Measurements from ENCODE around the gene PGLYRP3. TPM values are rescaled to one million over a fixed set of nuclear protein-coding genes. Genes with fewer than 3 reads are reported as not detected.

The PGLYRP3 gene
- total and polyA plus RNA-seq, 9 of the 15 experiments (the other 6 are each of a cell fraction or from before 2014, with no cell fraction given) = not detected

GRCh38 chr1:153361480-153362109 is 48.8 kb upstream of the PGLYRP3 start:
- in situ Hi-C loops (cut with MboI) = no loop called here
- Histone ChIP-seq H3K27me3 (ENCODE audit: control insufficient read depth in 2 of 2, insufficient read depth in 2 of 2, low read length in 2 of 2) (peaks cover 3 to 61% of the 10 kb centered on the region in 2 experiments; a peak in 4 of 5 replicates), H2AFZ (ENCODE audit: low read depth, low read length) (no peak overlapping the region), H3K27ac (ENCODE audit: extremely low read depth, low read depth, low read length) (no peak overlapping the region), H3K9me1 (ENCODE audit: control insufficient read depth, insufficient read depth, low read length) (no peaks in the 10 kb centered on the region), H3K36me3 (ENCODE audit: control insufficient read depth, insufficient read depth, low read length) (no peaks in the 10 kb centered on the region), H3K9ac (ENCODE audit: insufficient read depth in 1 of 2, low read depth in 2 of 2, low read length in 2 of 2) (no peak overlapping the region), H3K4me3 (no peak overlapping the region), H4K20me1 (replicated peaks; ENCODE audit: control insufficient read depth, insufficient read depth, low read length) (no peaks in the 10 kb centered on the region; the same call in 1 of the 2 replicates), H3K4me1 (replicated peaks in 1 of 2; ENCODE audit: control insufficient read depth in 2 of 2, insufficient read depth in 2 of 2, low read length in 2 of 2) (peaks cover 0 to 5% of the 10 kb centered on the region in 2 experiments; a peak in 1 of 5 replicates), H3K9me3 (replicated peaks; ENCODE audit: control insufficient read depth, insufficient read depth, low read depth, low read length) (no peaks in the 10 kb centered on the region), H3K79me2 (ENCODE audit: control insufficient read depth, insufficient read depth, low read length) (no peaks in the 10 kb centered on the region), H3K4me2 (ENCODE audit: insufficient read depth, low read length) (no peak overlapping the region)
- BruUV-seq (replicated peaks) = no TSS peak
- no peak for FAIRE-seq
- no peak for DNase-seq (ENCODE audit: extremely low read depth in 1 of 4, low spot score in 3 of 4)
- 3% methylated on average over 4 of the region's 4 CpGs for WGBS (ENCODE audit: insufficient coverage, low coverage, missing lambda C conversion rate)
- intact Hi-C loops (cut with micrococcal nuclease) = no loop called here
- TF ChIP-seq USF1 (CRISPR knock-in tag; IDR thresholded peaks at IDR 0.05) (no peak), CHD2 (IDR thresholded peaks at IDR 0.05; ENCODE audit: low read depth, low read length) (no peak), E2F3 (CRISPR knock-in tag; IDR thresholded peaks at IDR 0.05) (no peak)
- ChIA-PET CTCF (ENCODE audit: low intra/inter-chr PET ratio) (no interaction called here), POLR2A (interaction anchor here (0.7 kb wide), 1 partner anchor 273 kb away, joined by 3 read pairs; the partner anchor contains the start of gene CHTOP)
- ATAC-seq = no peak

Measured in K562 (cell line).